ENCODE results near the gene SORT1.
"Not testable (repeated sequence)": the region's sequence is repeated elsewhere in the genome, so short reads cannot be mapped to it uniquely, and the experiment has no call there.

Gene SORT1

DNA sequence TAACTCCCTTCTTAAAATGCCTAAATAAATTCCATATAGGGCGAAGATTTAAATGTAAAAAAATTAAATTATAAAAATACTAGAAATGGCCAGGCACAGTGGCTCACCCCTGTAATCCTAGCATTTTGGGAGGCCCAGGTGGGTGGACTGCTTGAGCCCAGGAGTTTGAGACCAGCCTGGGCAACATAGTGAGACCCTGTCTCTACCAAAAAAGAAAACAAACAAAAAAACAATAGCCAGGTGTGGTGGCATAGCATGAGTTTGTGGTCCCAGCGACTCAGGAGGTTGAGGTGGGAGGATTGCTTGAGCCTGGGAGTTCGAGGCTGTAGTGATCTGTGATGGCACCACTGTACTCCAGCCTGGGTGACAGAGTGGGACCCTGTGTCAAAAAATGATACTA is 17.8 kb downstream of the SORT1 start:
- no peak for DNase-seq (ENCODE audit: low read depth in 2 of 2)

DNA sequence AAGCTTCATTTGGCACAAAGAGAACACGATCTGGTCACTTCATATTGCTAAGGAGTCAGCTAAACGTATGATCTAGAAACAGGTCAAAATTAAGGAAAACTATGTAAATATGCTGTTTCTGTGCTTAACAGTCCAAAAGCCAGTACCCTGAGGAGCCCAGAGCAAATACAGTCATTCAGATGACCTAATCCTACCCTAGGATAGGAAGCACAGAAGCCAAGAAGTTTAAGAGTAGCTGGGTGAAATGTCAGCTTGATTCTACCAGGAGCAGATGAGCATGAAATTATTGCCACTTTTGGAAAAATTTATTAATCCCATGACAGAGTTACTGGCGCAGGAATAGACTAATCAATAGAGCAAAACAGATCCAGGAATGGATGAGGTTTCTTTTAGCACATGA is 18.3 kb downstream of the SORT1 start:
- no peak for DNase-seq (ENCODE audit: low read depth in 2 of 2)

DNA sequence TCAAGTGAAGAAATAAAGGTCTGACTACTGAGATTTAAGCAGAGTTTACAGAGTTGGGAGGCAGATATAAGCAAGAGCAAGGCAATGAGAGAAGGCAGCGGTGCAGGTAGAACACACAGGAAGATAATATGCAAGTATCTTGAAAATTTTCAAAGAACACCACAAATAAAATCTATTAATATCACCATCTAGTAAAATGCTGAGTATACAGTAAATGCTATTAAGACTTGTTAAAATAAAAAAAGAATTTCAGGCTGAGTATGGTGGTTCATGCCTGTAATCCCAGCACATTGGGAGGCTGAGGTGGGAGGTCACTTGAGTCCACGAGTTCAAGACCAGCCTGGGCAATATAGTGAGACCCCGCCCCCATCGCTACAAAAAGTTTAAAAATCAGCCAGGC is 20.0 kb downstream of the SORT1 start:
- no peak for DNase-seq (ENCODE audit: low read depth in 2 of 2)

DNA sequence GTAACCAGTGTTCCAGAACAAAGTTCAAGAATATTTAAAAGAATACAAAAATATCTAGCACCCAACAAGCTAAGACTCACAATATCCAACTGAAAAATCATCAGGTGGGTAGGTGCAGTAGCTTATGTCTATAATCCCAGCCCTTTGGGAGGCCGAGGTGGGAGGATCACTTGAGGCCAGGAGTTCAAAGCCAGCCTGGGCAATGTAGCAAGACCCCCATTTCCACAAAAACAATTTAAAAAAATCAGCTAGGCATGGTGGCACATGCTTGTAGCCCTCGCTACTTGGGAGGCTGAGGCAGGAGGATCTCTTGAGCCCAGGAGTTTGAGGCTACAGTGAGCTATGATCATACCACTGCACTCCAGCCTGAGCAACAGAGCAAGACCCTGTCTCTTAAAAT is 24.0 kb downstream of the SORT1 start:
- not testable (repeated sequence) for DNase-seq (ENCODE audit: low read depth in 2 of 2)

DNA sequence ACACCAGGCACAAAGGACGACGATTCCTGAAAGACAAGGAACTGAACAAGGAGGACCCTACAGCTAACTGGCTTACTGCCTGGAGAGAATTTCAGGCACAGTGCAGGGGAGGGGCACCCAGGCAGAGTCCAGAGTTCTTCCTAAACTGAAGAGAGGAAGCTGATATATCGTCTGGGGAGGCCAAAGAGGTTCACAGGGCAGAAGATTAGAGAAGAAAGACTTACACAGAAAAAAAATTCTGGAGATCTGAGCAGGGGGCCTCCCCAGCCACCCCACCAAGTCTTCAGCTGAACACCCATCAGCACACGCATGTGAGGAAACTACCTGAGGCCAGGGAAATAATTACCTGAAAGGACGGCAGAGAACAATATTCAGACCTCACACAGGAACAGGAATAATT is 24.6 kb downstream of the SORT1 start:
- no peak for DNase-seq (ENCODE audit: low read depth in 2 of 2)

DNA sequence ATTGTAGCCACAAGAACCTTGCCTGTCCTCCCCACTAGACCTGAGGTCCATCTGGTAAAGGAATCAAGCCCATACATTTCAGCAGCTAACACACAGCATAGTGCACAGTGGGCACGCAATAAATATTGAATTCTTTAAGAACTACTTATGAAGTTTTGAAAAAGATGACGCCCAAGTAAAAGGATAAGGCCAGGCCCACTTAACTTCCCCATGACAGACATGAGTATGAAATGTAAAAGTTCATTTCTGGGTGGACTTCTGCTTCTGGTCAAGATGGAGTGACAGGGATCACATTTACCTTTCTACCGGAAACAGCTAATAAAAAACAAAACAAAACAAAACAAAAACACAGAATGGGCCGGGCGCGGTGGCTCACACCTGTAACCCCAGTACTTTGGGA is 25.4 kb downstream of the SORT1 start:
- no peak for DNase-seq (ENCODE audit: low read depth in 2 of 2)

DNA sequence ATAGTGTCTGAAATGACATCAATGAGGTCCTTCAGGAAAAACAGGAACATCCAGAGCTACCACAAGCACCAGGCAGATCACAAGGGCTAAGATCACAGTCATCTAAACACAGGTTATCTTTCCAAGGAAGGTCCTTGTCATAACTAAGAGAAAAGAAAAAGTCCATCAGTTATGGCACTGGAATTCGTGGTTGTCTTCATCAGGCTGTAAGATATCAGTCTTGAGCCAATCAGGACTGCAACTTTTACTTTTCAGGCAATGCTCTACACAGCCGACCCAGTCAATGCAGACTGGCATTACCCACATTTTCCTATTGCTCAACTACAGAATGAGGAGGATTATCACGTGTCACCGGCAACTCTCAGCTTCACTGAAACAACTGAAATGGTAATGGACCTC is 26.4 kb downstream of the SORT1 start:
- peak; percentile 7 to 9 for DNase-seq (ENCODE audit: low read depth in 2 of 2)

GRCh38 chr1:109370712-109371340 is 26.9 kb downstream of the SORT1 start:
- DNase-seq (ENCODE audit: low read depth in 2 of 2): no peak

- no peak for DNase-seq (ENCODE audit: low read depth in 2 of 2)
These were observed 28.5 kb downstream of the SORT1 start for GRCh38 chr1:109369167-109369746.

- DNase-seq (ENCODE audit: low read depth in 2 of 2): no peak
These were observed 29.3 kb downstream of the SORT1 start for GRCh38 chr1:109368464-109368863.

- DNase-seq (ENCODE audit: low read depth in 2 of 2): no peak
These were observed 30.1 kb downstream of the SORT1 start for GRCh38 chr1:109367626-109368025.

DNA sequence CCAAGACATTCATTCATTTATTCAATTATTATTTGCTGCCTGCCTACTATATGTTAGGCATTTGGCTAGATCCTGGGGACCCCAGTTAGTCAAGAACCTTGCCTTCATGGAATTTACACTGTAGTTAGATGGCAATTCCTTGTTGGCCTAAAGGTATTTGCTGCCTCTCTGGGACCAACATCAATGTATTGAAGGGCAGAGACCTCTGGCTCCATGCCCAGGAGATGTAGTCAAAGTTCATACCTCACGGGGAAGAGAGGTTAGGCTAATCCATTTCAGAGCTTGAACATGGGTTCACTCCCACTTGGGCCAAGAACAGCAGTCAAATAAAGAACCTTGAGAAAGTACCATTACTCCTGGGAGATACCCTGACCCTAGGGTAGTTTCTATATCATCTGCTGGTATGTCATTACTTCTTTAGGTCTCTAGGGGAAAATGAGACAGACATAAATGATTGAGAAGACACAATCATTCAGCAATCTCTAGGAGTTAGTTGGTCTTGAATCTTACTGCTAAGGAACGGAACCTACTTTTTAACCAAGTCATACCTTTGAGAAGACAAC is 32.0 kb downstream of the SORT1 start:
- DNase-seq (ENCODE audit: low read depth in 2 of 2): no peak

GRCh38 chr1:109361649-109362048 is 36.1 kb downstream of the SORT1 start:
- no peak for DNase-seq (ENCODE audit: low read depth in 2 of 2)

- no peak for DNase-seq (ENCODE audit: low read depth in 2 of 2)
These were observed 36.6 kb downstream of the SORT1 start for GRCh38 chr1:109361069-109361468.

- DNase-seq (ENCODE audit: low read depth in 2 of 2): no peak
These were observed 40.1 kb downstream of the SORT1 start for GRCh38 chr1:109357616-109358015.

DNA sequence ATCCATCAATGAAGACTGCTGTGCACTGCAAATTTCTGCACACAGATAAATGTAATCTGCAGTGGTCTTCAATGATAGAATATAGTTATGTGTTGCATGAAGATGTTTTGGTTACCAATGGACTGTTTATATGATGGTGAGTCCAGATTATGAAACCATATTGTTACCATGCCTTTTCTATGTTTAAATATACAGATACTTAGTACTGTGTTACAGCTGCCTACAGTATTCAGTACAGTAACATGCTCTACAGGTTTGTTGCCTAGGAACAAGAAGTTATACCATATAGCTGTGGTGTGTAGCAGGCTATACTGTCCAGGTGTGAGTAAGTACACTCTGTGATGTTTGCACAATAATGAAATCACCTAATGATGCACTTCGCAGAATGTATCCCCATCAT is 40.8 kb downstream of the SORT1 start:
- no peak for DNase-seq (ENCODE audit: low read depth in 2 of 2)

GRCh38 chr1:109356505-109356904 is 41.2 kb downstream of the SORT1 start:
- DNase-seq (ENCODE audit: low read depth in 2 of 2): no peak

GRCh38 chr1:109354929-109355328 is 42.8 kb downstream of the SORT1 start:
- no peak for DNase-seq (ENCODE audit: low read depth in 2 of 2)

GRCh38 chr1:109351457-109351856 is 46.3 kb downstream of the SORT1 start:
- no peak for DNase-seq (ENCODE audit: low read depth in 2 of 2)

DNA sequence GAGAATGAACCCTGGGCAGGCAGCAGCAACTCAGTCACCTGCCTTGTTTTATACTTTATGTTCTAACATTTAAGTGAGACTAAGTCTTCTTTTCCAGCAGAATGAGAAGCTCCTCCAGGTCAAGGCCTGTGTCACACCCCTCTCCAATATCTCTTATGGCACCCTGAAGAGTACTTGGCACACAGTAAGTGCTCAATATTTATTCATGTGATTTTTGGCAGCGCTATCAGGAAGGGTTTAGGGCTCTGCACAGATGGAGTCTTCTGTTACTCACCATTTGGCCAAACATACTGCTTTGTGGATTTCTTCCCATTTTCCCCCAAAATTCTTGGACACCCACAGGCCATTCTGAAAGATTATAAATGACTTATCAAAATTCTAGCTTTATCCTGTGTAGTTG is 47.1 kb downstream of the SORT1 start:
- DNase-seq (ENCODE audit: low read depth in 2 of 2): no peak

- DNase-seq (ENCODE audit: low read depth in 2 of 2): no peak
These were observed 47.5 kb downstream of the SORT1 start for GRCh38 chr1:109350182-109350581.

DNA sequence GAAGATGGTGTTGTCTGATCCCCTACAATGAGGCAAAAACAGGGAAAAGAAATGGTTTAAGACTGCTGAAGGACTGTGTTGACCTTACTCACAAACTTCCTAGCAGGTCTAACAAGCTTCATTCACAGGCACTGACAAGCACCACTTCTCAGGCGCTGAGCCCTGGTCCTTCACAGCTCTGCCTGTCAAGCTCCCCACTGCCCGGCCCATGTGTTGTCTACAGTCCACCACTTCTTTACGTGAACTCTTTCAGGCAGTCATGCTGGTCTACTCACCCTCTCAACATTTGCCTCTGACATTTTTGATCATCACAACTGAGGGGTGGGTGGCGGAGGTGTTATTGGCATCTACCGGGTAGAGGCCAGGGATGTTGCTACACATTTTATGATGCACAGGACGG is 50.2 kb downstream of the SORT1 start:
- no peak for DNase-seq (ENCODE audit: low read depth in 2 of 2)
